ENCODE measurements around the gene HAPLN1. TPM values are rescaled to one million over a fixed set of nuclear protein-coding genes. Genes with fewer than 3 reads are reported as not detected.

HAPLN1 gene
- total RNA-seq, 6 experiments from 2014 or later, result 0.16 TPM; not detected in 5

- intact Hi-C loops (cut with DNase I), result no loop called here
- no peak for ATAC-seq
- WGBS (ENCODE audit: insufficient coverage, low coverage, low lambda C conversion rate, missing lambda C conversion rate), result 35% methylated on average over 1 of the region's 1 CpG
These were observed 32.0 kb upstream of the HAPLN1 start for GRCh38 chr5:83752700-83753099.

GRCh38 chr5:83751201-83751600, 30.5 kb upstream of the HAPLN1 start:
- WGBS (ENCODE audit: insufficient coverage, low coverage, low lambda C conversion rate, missing lambda C conversion rate), result 16% methylated on average over 1 of the region's 1 CpG
- TF ChIP-seq CTCF (IDR thresholded peaks at IDR 0.05), result no peak
- no peak for TF ChIP-seq POLR2A (IDR thresholded peaks at IDR 0.05)

More at GRCh38 chr5:83752700-83753099, 32.0 kb upstream of the HAPLN1 start:
- H3K36me3 ChIP-seq, result no peaks in the 10 kb centered on the region
- no peaks in the 10 kb centered on the region for H3K27me3 ChIP-seq
- no peak overlapping the region for H3K27ac ChIP-seq
- no peak for TF ChIP-seq POLR2A (IDR thresholded peaks at IDR 0.05)
- no peak for TF ChIP-seq CTCF (IDR thresholded peaks at IDR 0.05)
- DNase-seq, result no peak
- no peak overlapping the region for H3K4me3 ChIP-seq
- H3K9me3 ChIP-seq, result no peaks in the 10 kb centered on the region
- no peaks in the 10 kb centered on the region for H3K4me1 ChIP-seq

GRCh38 chr5:83750749-83751148, 30.1 kb upstream of the HAPLN1 start:
- intact Hi-C loops (cut with DNase I), result no loop called here
- no peak for ATAC-seq
- DNase-seq, result no peak
- no peaks in the 10 kb centered on the region for H3K36me3 ChIP-seq
- H3K27me3 ChIP-seq, result no peaks in the 10 kb centered on the region
- no peak overlapping the region for H3K4me3 ChIP-seq
- TF ChIP-seq POLR2A (IDR thresholded peaks at IDR 0.05) (no peak), CTCF (IDR thresholded peaks at IDR 0.05) (no peak)
- H3K27ac ChIP-seq, result no peak overlapping the region
- H3K4me1 ChIP-seq, result no peaks in the 10 kb centered on the region
- no peaks in the 10 kb centered on the region for H3K9me3 ChIP-seq
- 60% methylated on average over 1 of the region's 1 CpG for WGBS (ENCODE audit: insufficient coverage, low coverage, low lambda C conversion rate, missing lambda C conversion rate)

More at GRCh38 chr5:83751201-83751600, 30.5 kb upstream of the HAPLN1 start:
- DNase-seq (no peak), ATAC-seq (no peak)
- no peak overlapping the region for H3K4me3 ChIP-seq
- intact Hi-C loops (cut with DNase I), result no loop called here
- no peaks in the 10 kb centered on the region for H3K27me3 ChIP-seq
- no peaks in the 10 kb centered on the region for H3K4me1 ChIP-seq
- H3K36me3 ChIP-seq, result no peaks in the 10 kb centered on the region
- H3K27ac ChIP-seq, result no peak overlapping the region
- no peaks in the 10 kb centered on the region for H3K9me3 ChIP-seq

- no peak overlapping the region for H3K27ac ChIP-seq
- TF ChIP-seq POLR2A (IDR thresholded peaks at IDR 0.05) (no peak), CTCF (IDR thresholded peaks at IDR 0.05) (no peak)
- no peaks in the 10 kb centered on the region for H3K9me3 ChIP-seq
- no peaks in the 10 kb centered on the region for H3K36me3 ChIP-seq
- H3K4me3 ChIP-seq, result no peak overlapping the region
- H3K27me3 ChIP-seq, result no peaks in the 10 kb centered on the region
- no peaks in the 10 kb centered on the region for H3K4me1 ChIP-seq
- WGBS (ENCODE audit: insufficient coverage, low coverage, low lambda C conversion rate, missing lambda C conversion rate), result 49% methylated on average over 2 of the region's 2 CpGs
- intact Hi-C loops (cut with DNase I), result no loop called here
- ATAC-seq, result no peak
- no peak for DNase-seq
These were observed 25.2 kb upstream of the HAPLN1 start for GRCh38 chr5:83745816-83746215.

- no peaks in the 10 kb centered on the region for H3K27me3 ChIP-seq
- no peaks in the 10 kb centered on the region for H3K4me1 ChIP-seq
- no peak for ATAC-seq
- H3K36me3 ChIP-seq, result no peaks in the 10 kb centered on the region
- TF ChIP-seq POLR2A (IDR thresholded peaks at IDR 0.05), result no peak
- no peak for TF ChIP-seq CTCF (IDR thresholded peaks at IDR 0.05)
- no peaks in the 10 kb centered on the region for H3K9me3 ChIP-seq
- WGBS (ENCODE audit: insufficient coverage, low coverage, low lambda C conversion rate, missing lambda C conversion rate), result 43% methylated on average over 1 of the region's 1 CpG
- H3K27ac ChIP-seq, result no peak overlapping the region
- no peak for DNase-seq
- intact Hi-C loops (cut with DNase I), result no loop called here
- no peak overlapping the region for H3K4me3 ChIP-seq
These were observed 24.2 kb upstream of the HAPLN1 start for GRCh38 chr5:83744821-83745220.

Data from right lobe of liver (tissue), 6 donors.